HepG2 (cell line): Measurements from ENCODE around the gene APOM. TPM values are rescaled to one million over a fixed set of nuclear protein-coding genes. Genes with fewer than 3 reads are reported as not detected.

Experiments
- ATAC-seq: fragments of 200-7000 bp; cut with Tn5 transposase; 3 replicates; pipeline ENCODE4 v1.9.1; 2020; ENCODE audit warnings: mild to moderate bottlenecking, moderate library complexity
- BruUV-seq: library from RNA; stranded (reverse); fragments of 400-500 nt; replicated peaks from 2 replicates; lab custom pipeline; 2021; lab: Mats Ljungman, UMichigan
- CTCF ChIA-PET: fragments of 300-600 bp; formaldehyde crosslinking; extraction: SDS; loops from one replicate; lab custom pipeline; 2021; ENCODE audit warnings: low total read pairs, inconsistent platforms, low intra/inter-chr PET ratio; lab: Yijun Ruan, JAX
- POLR2A ChIA-PET: fragments of 350-600 bp; sonication (Branson Sonifier 250); formaldehyde crosslinking; loops from one replicate; lab custom pipeline; 2020; ENCODE audit warnings: antibody characterized with exemption, inconsistent platforms; lab: Yijun Ruan, JAX
- DNase-seq: peaks from one replicate; pipeline ENCODE4 v3.0.0-alpha.2; 2015; ENCODE audit warnings: low spot score
- FAIRE-seq: peaks from 3 replicates; lab custom pipeline; 2011; peaks lifted over from hg19 to GRCh38; lab: Jason Lieb, UNC
- H2AFZ ChIP-seq: one replicate; pipeline ENCODE4 v1.6.1; 2011; ENCODE audit warnings: low read length, inconsistent platforms
- H3K27ac ChIP-seq: fragments of 300-600 bp; 3 replicates; pipeline ENCODE4 v1.8.0; 2011; ENCODE audit warnings: mixed run types, mild to moderate bottlenecking, mixed read lengths, low read length, inconsistent platforms; ENCODE audit not compliant: insufficient read depth; ENCODE audit errors: extremely low read length
- H3K27me3 ChIP-seq, 2 experiments: fragments of 200-600 bp in 1 of 2; 2 replicates in 1 of 2; 3 replicates in 1 of 2; pipeline versions ENCODE4 v1.6.0 to v1.8.0; 2011; ENCODE audit warnings: low read length in 2 of 2, mild to moderate bottlenecking in 2 of 2, moderate library complexity in 2 of 2, inconsistent platforms in 1 of 2; ENCODE audit not compliant: insufficient read depth in 2 of 2, control insufficient read depth in 1 of 2
- H3K36me3 ChIP-seq, 2 experiments: fragments of 200-600 bp in 1 of 2; replicated peaks in 1 of 2; 2 replicates in 1 of 2; 3 replicates in 1 of 2; pipeline versions ENCODE4 v1.5.1 to v1.8.0; 2011; ENCODE audit warnings: low read length in 2 of 2, inconsistent platforms in 1 of 2; ENCODE audit not compliant: insufficient read depth in 2 of 2, control insufficient read depth in 1 of 2
- H3K4me1 ChIP-seq: 2 replicates; pipeline ENCODE4 v1.5.1; 2012; ENCODE audit warnings: low read length, inconsistent platforms; ENCODE audit not compliant: insufficient read depth
- H3K4me2 ChIP-seq: 2 replicates; pipeline ENCODE4 v1.6.0; 2011; ENCODE audit warnings: low read depth, low read length, inconsistent platforms
- H3K4me3 ChIP-seq, 3 experiments: fragments of 200-600 bp in 1 of 3; sonication (generic), shearing (Covaris generic) in 1 of 3; replicated peaks in 1 of 3; 2 replicates each; pipeline ENCODE4 v1.5.1; 2011 to 2016; ENCODE audit warnings: low read length in 3 of 3, inconsistent platforms in 2 of 3, low read depth in 2 of 3, mild to moderate bottlenecking in 2 of 3, control low read depth in 1 of 3, mixed read lengths in 1 of 3; ENCODE audit not compliant: insufficient read depth in 1 of 3
- H3K79me2 ChIP-seq: one replicate; pipeline ENCODE4 v1.6.1; 2011; ENCODE audit warnings: low read length, inconsistent platforms; ENCODE audit not compliant: insufficient read depth
- H3K9ac ChIP-seq: 2 replicates; pipeline ENCODE4 v1.6.0; 2011; ENCODE audit warnings: mild to moderate bottlenecking, low read depth, low read length, inconsistent platforms; ENCODE audit not compliant: insufficient read depth
- H3K9me3 ChIP-seq: 2 replicates; pipeline ENCODE4 v1.5.1; 2012; ENCODE audit warnings: mild to moderate bottlenecking, low read length
- H4K20me1 ChIP-seq: 2 replicates; pipeline ENCODE4 v1.6.0; 2011; ENCODE audit warnings: inconsistent platforms, mild to moderate bottlenecking, low read length, moderate library complexity; ENCODE audit not compliant: insufficient read depth
- AGO1 ChIP-seq: fragments of 200-400 bp; formaldehyde crosslinking; IDR thresholded peaks from 2 replicates; pipeline ENCODE4 v1.6.1; 2017; ENCODE audit warnings: mild to moderate bottlenecking, low read depth, low read length, moderate library complexity; ENCODE audit not compliant: poor library complexity, severe bottlenecking
- MED1 ChIP-seq: sonication (generic); formaldehyde crosslinking; IDR thresholded peaks from 2 replicates; pipeline ENCODE4 v1.4.0; 2020; ENCODE audit warnings: missing genetic modification reagents
- PAF1 ChIP-seq: IDR thresholded peaks from 2 replicates; pipeline ENCODE4 v1.6.1; 2016; ENCODE audit warnings: missing genetic modification reagents, missing compliant biosample characterization
- POLR2G ChIP-seq: fragments of 200-400 bp; formaldehyde crosslinking; IDR thresholded peaks from 2 replicates; pipeline ENCODE4 v1.6.1; 2018; ENCODE audit warnings: mild to moderate bottlenecking, low read depth, low read length, moderate library complexity
- RBM39 ChIP-seq: fragments of 200-400 bp; formaldehyde crosslinking; IDR thresholded peaks from one replicate; pipeline ENCODE4 v1.6.1; 2018; ENCODE audit warnings: antibody characterized with exemption, mild to moderate bottlenecking, low read depth, low read length; ENCODE audit not compliant: poor library complexity, severe bottlenecking
- SMYD3 ChIP-seq: sonication (generic); formaldehyde crosslinking; IDR thresholded peaks from 2 replicates; pipeline ENCODE4 v1.8.1; 2023; ENCODE audit warnings: mild to moderate bottlenecking, missing genetic modification reagents
- SOX13 ChIP-seq, 3 experiments: fragments of 450-650 bp in 1 of 3; sonication (generic) in 1 of 3; formaldehyde crosslinking in 1 of 3; IDR thresholded peaks in 2 of 3; conservative IDR thresholded peaks in 1 of 3; 2 replicates each; pipeline versions ENCODE4 v1.5.0 to v1.6.1; 2016 to 2020; ENCODE audit warnings: antibody characterized with exemption in 1 of 3, mild to moderate bottlenecking in 1 of 3, missing compliant biosample characterization in 1 of 3, missing genetic modification reagents in 1 of 3, moderate library complexity in 1 of 3
- TBX3 ChIP-seq: fragments of 450-650 bp; IDR thresholded peaks from 2 replicates; pipeline ENCODE4 v1.6.1; 2017; ENCODE audit warnings: antibody characterized with exemption, mild to moderate bottlenecking, inconsistent platforms, borderline replicate concordance
- U2AF1 ChIP-seq: fragments of 200-400 bp; formaldehyde crosslinking; optimal IDR thresholded peaks from 2 replicates; pipeline ENCODE3; 2017; ENCODE audit warnings: mild to moderate bottlenecking, low read depth, low read length
- ZEB1 ChIP-seq: IDR thresholded peaks from 2 replicates; pipeline ENCODE4 v1.6.1; 2012; ENCODE audit warnings: mild to moderate bottlenecking, low read depth, inconsistent platforms; ENCODE audit not compliant: insufficient replicate concordance
- ZNF17 ChIP-seq: sonication (generic); formaldehyde crosslinking; IDR thresholded peaks from 2 replicates; pipeline ENCODE4 v1.5.0; 2020; ENCODE audit warnings: mild to moderate bottlenecking, missing genetic modification reagents
- ZNF564 ChIP-seq: sonication (generic); formaldehyde crosslinking; IDR thresholded peaks from 2 replicates; pipeline ENCODE4 v1.8.1; 2023; ENCODE audit warnings: mild to moderate bottlenecking, missing genetic modification reagents
- ZSCAN31 ChIP-seq: sonication (generic); formaldehyde crosslinking; IDR thresholded peaks from 2 replicates; pipeline ENCODE4 v1.5.0; 2020; ENCODE audit warnings: low read depth, mild to moderate bottlenecking, missing genetic modification reagents
- WGBS: methylation state at CpG from one replicate; pipeline ENCODE4 v1.1.6; 2017; ENCODE audit warnings: low lambda C conversion rate; 5-methylcytosine and 5-hydroxymethylcytosine counted together
- in situ Hi-C: cut with HindIII; loops from 2 replicates; pipeline ENCODE4 v1.10.0; 2017; ENCODE audit warnings: low pct_unique_long_range_greater_than_20kb; ENCODE audit not compliant: extremely low pct_ligation_motif_present
- intact Hi-C: fragments of 100-400 bp; cut with micrococcal nuclease; formaldehyde crosslinking; loops from one replicate; pipeline ENCODE4 v1.10.0; 2022; ENCODE audit not compliant: unreplicated experiment
- polyA plus RNA-seq, 8 experiments: library from polyadenylated mRNA; depleted of rRNA in 3 of 8; stranded (reverse) in 7 of 8; unstranded in 1 of 8; fragments of >200 nt; fragmentation: Illumina TruSeq in 4 of 8; extraction: Trizol in 4 of 8; gene quantifications; 2 replicates each; pipeline versions ENCODE4 v1.2.1 to v1.2.3, GENCODE V29; 2011 to 2016; ENCODE audit warnings: low read depth in 4 of 8, missing spikeins in 1 of 8, mixed read lengths in 1 of 8; ENCODE audit not compliant: insufficient read depth in 1 of 8
- total RNA-seq, 5 experiments: library from RNA; depleted of rRNA; stranded (reverse); fragments of >200 nt; fragmentation: Illumina TruSeq; extraction: Trizol; gene quantifications; 2 replicates each; pipeline ENCODE4 v1.2.3, GENCODE V29; 2016; ENCODE audit warnings: low read depth in 1 of 5
- TF ChIP-seq, protein P1 (sequence below): sonication (generic); formaldehyde crosslinking; IDR thresholded peaks from 2 replicates; pipeline ENCODE4 v1.8.0; 2022; ENCODE audit warnings: mild to moderate bottlenecking, missing genetic modification reagents; ENCODE audit not compliant: insufficient replicate concordance
- TF ChIP-seq, protein P2 (sequence below): IDR thresholded peaks from 2 replicates; pipeline ENCODE4 v1.6.1; 2018; ENCODE audit warnings: missing genetic modification reagents
- TF ChIP-seq, protein P3 (sequence below): sonication (generic); formaldehyde crosslinking; IDR thresholded peaks from 2 replicates; pipeline ENCODE4 v1.5.0; 2020; ENCODE audit warnings: mild to moderate bottlenecking, missing genetic modification reagents

The APOM gene
- total and polyA plus RNA-seq, 2 of the 13 experiments (the other 11 are each of a cell fraction or from before 2014, with no cell fraction given), result 98.2 to 1,140 TPM

DNA sequence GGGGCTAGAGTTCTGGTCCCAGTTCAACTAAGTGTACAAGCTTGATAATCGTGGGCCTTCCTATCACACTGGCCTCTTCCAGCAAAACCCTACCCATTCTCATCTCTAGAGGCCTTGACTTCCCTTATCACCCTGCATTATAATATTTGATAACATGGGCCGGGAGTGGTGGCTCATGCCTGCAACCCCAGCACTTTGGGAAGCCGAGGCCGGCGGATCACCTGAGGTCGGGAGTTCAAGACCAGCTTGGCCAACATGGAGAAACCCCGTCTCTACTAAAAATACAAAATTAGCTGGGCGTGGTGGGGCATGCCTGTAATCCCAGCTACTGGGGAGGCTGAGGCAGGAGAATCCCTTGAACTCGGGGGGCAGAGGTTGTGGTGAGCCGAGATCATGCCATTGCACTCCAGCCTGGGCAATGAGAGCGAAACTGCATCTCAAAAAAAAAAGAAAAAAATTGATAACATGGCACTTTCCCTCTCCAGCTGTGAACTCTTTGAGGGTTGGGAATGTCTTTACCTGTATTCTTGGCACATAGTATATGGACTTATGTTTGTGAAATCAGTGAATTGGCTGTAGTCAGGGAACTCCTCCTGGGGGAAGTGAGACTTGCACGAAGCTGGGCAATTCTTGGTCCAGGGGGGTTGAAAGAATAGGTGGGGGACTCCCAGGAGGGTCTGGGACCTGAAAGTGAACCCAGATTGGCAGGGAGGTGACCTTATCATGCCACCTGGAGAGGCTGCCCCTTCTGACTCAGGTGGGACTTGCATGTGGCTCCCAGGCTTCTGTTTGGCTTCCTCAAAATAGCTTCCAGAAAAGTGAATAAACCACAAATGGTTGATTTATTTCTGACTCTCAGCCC is 5.8 kb downstream of the APOM start (continued):
- peak; percentile 19 for TF ChIP-seq AGO1
- TF ChIP-seq, protein P1, sequence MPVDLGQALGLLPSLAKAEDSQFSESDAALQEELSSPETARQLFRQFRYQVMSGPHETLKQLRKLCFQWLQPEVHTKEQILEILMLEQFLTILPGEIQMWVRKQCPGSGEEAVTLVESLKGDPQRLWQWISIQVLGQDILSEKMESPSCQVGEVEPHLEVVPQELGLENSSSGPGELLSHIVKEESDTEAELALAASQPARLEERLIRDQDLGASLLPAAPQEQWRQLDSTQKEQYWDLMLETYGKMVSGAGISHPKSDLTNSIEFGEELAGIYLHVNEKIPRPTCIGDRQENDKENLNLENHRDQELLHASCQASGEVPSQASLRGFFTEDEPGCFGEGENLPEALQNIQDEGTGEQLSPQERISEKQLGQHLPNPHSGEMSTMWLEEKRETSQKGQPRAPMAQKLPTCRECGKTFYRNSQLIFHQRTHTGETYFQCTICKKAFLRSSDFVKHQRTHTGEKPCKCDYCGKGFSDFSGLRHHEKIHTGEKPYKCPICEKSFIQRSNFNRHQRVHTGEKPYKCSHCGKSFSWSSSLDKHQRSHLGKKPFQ, result no peak
- TF ChIP-seq SOX13 (IDR thresholded peaks at IDR 0.05), result no peak
- no peak for TF ChIP-seq SOX13 (CRISPR knock-in tag; conservative IDR thresholded peaks at IDR 0.05 in 1 of 2, IDR thresholded peaks at IDR 0.05 in 1 of 2)
- TF ChIP-seq ZNF17, result no peak
- TF ChIP-seq ZSCAN31 (CRISPR knock-in tag), result no peak

DNA sequence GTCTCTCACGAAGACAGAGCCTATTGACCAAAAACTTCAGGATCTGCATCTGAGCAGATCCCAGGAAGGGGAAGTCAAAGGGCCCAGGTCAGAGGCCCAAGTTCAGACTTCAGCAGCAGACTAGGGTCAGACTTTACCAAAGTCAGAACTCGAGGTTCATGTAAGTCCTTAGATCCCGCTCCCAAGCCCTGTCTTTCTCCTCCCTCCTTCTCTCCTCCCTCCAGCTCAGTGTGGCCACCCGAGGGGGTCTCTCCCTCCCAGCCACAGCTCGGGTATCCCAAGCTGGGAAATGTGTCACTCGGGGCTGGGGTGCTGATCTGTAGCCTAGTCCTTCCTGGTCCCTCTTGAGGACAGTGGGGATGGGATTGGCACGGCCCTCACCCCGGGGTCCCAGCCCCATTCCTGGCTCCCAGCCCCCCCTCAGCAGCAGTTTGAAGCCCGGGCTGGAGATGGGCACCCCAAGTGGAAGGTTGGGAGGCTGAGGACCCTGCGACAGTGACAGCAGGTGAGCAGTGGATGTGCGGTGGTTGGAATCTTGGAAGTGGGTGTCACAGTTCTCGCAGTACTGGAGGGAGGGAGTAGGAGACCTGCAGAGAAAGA is 6.5 kb downstream of the APOM start:
- H3K4me1 ChIP-seq, result peaks cover 77% of the 10 kb centered on the region
- peaks cover 18% of the 10 kb centered on the region; the same call in 1 of the 2 replicates for H4K20me1 ChIP-seq
- peak overlapping the region; percentile 94; the same call in 1 of the 2 replicates for H3K4me2 ChIP-seq
- intact Hi-C loops, result no loop called here
- DNase-seq, result no peak
- no peaks in the 10 kb centered on the region; a peak in 1 of 5 replicates for H3K27me3 ChIP-seq
- in situ Hi-C loops, result no loop called here
- no peak for ATAC-seq
- FAIRE-seq, result no peak
- H3K9ac ChIP-seq, result no peak overlapping the region
- H3K9me3 ChIP-seq, result no peaks in the 10 kb centered on the region
- POLR2A ChIA-PET, result interaction anchor here (1.1 to 7.4 kb wide), 7 partner anchors 8 to 104 kb away, joined by 3 to 438 read pairs (median 23); partner anchors contain the start of genes ABHD16A, APOM, BAG6 and CLIC1
- no TSS peak for BruUV-seq
- H3K36me3 ChIP-seq, result peaks cover 10 to 24% of the 10 kb centered on the region in 2 experiments
- peaks cover 66% of the 10 kb centered on the region for H3K79me2 ChIP-seq
- WGBS, result 92% methylated on average over 12 of the region's 12 CpGs
- peak overlapping the region; percentile 15 for H3K27ac ChIP-seq
- CTCF ChIA-PET, result no interaction called here
- H2AFZ ChIP-seq, result no peak overlapping the region
- H3K4me3 ChIP-seq, result no peak overlapping the region
- TF ChIP-seq, protein P2, sequence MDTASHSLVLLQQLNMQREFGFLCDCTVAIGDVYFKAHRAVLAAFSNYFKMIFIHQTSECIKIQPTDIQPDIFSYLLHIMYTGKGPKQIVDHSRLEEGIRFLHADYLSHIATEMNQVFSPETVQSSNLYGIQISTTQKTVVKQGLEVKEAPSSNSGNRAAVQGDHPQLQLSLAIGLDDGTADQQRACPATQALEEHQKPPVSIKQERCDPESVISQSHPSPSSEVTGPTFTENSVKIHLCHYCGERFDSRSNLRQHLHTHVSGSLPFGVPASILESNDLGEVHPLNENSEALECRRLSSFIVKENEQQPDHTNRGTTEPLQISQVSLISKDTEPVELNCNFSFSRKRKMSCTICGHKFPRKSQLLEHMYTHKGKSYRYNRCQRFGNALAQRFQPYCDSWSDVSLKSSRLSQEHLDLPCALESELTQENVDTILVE (CRISPR knock-in tag), result no peak
- TF ChIP-seq, protein P3, sequence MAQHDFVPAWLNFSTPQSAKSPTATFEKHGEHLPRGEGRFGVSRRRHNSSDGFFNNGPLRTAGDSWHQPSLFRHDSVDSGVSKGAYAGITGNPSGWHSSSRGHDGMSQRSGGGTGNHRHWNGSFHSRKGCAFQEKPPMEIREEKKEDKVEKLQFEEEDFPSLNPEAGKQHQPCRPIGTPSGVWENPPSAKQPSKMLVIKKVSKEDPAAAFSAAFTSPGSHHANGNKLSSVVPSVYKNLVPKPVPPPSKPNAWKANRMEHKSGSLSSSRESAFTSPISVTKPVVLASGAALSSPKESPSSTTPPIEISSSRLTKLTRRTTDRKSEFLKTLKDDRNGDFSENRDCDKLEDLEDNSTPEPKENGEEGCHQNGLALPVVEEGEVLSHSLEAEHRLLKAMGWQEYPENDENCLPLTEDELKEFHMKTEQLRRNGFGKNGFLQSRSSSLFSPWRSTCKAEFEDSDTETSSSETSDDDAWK (CRISPR knock-in tag), result no peak
- TF ChIP-seq SMYD3 (CRISPR knock-in tag), result 0 out of 2 replicates have a peak, but pooled peaks have one; percentile 19
- no peak for TF ChIP-seq U2AF1
- TF ChIP-seq POLR2G, result peak; percentile 48; the same call in 1 of the 2 replicates
- TF ChIP-seq PAF1 (CRISPR knock-in tag), result peak; percentile 13; the same call in 1 of the 2 replicates
- TF ChIP-seq ZSCAN31 (CRISPR knock-in tag), result no peak
- peak; percentile 21; the same call in 1 of the 2 replicates for TF ChIP-seq MED1 (CRISPR knock-in tag)
- TF ChIP-seq ZEB1, result no peak
- no peak for TF ChIP-seq RBM39
- no peak for TF ChIP-seq TBX3
- TF ChIP-seq ZNF564 (CRISPR knock-in tag), result no peak
